IMR-90 (cell line): ENCODE data around the gene PIR. TPM values are rescaled to one million over a fixed set of nuclear protein-coding genes. Genes with fewer than 3 reads are reported as not detected.

ENCODE experiments used
- ATAC-seq: fragments of 200-7000 bp; cut with Tn5 transposase; 2 replicates; pipeline ENCODE4 v1.9.1; 2020; ENCODE audit warnings: low read depth, mild to moderate bottlenecking, moderate library complexity
- BruUV-seq: library from RNA; stranded (reverse); fragments of 400-500 nt; replicated peaks from 2 replicates; lab custom pipeline; 2021; lab: Mats Ljungman, UMichigan
- CTCF ChIA-PET: fragments of 300-600 bp; formaldehyde crosslinking; extraction: SDS; loops from one replicate; lab custom pipeline; 2021; ENCODE audit warnings: antibody characterized with exemption; lab: Yijun Ruan, JAX
- POLR2A ChIA-PET: fragments of 300-600 bp; sonication (Branson Sonifier 250); formaldehyde crosslinking; loops from one replicate; lab custom pipeline; 2022; ENCODE audit warnings: antibody characterized with exemption; ENCODE audit not compliant: unreplicated experiment; lab: Charles Lee
- DNase-seq: peaks from one replicate; pipeline ENCODE4 v3.0.0; 2013
- H2AFZ ChIP-seq: replicated peaks from 2 replicates; pipeline ENCODE3; 2013; ENCODE audit warnings: low read length, mild to moderate bottlenecking; ENCODE audit not compliant: poor library complexity
- H2AK5ac ChIP-seq: 2 replicates; pipeline ENCODE4 v1.6.1; 2013; ENCODE audit warnings: low read depth, low read length, inconsistent platforms
- H2AK9ac ChIP-seq: replicated peaks from 2 replicates; pipeline ENCODE3; 2013; ENCODE audit warnings: mild to moderate bottlenecking, low read depth, low read length, moderate library complexity; ENCODE audit not compliant: poor library complexity
- H2BK120ac ChIP-seq: 2 replicates; pipeline ENCODE4 v1.6.1; 2013; ENCODE audit warnings: low read depth, low read length, inconsistent platforms
- H2BK15ac ChIP-seq: 3 replicates; pipeline ENCODE4 v1.6.1; 2013; ENCODE audit warnings: low read depth, low read length, inconsistent platforms
- H2BK20ac ChIP-seq: 2 replicates; pipeline ENCODE4 v1.6.1; 2013; ENCODE audit warnings: low read depth, mild to moderate bottlenecking, inconsistent platforms, low read length, moderate library complexity
- H2BK5ac ChIP-seq: 2 replicates; pipeline ENCODE4 v1.6.1; 2013; ENCODE audit warnings: mild to moderate bottlenecking, low read depth, low read length, inconsistent platforms; ENCODE audit not compliant: poor library complexity, severe bottlenecking
- H3K14ac ChIP-seq: replicated peaks from 2 replicates; pipeline ENCODE4 v1.6.1; 2013; ENCODE audit warnings: low read depth, low read length, inconsistent platforms
- H3K18ac ChIP-seq: 2 replicates; pipeline ENCODE4 v1.6.1; 2013; ENCODE audit warnings: low read depth, low read length, control low read depth
- H3K23ac ChIP-seq: 2 replicates; pipeline ENCODE4 v1.6.1; 2013; ENCODE audit warnings: low read depth, low read length, inconsistent platforms
- H3K27ac ChIP-seq: 2 replicates; pipeline ENCODE4 v1.5.1; 2013; ENCODE audit warnings: mild to moderate bottlenecking, control low read depth, low read length; ENCODE audit not compliant: insufficient read depth
- H3K27me3 ChIP-seq: 2 replicates; pipeline ENCODE4 v1.6.1; 2013; ENCODE audit warnings: low read length; ENCODE audit not compliant: control insufficient read depth, insufficient read depth
- H3K36me3 ChIP-seq: 2 replicates; pipeline ENCODE4 v1.6.1; 2013; ENCODE audit warnings: low read length, mixed read lengths; ENCODE audit not compliant: control insufficient read depth, insufficient read depth
- H3K4ac ChIP-seq: 2 replicates; pipeline ENCODE4 v1.6.1; 2013; ENCODE audit warnings: low read depth, low read length, inconsistent platforms
- H3K4me1 ChIP-seq: 2 replicates; pipeline ENCODE4 v1.6.1; 2013; ENCODE audit warnings: low read length, mixed read lengths; ENCODE audit not compliant: control insufficient read depth, insufficient read depth
- H3K4me2 ChIP-seq: 2 replicates; pipeline ENCODE4 v1.6.1; 2013; ENCODE audit warnings: low read depth, mild to moderate bottlenecking, control low read depth, low read length, moderate library complexity
- H3K4me3 ChIP-seq: 2 replicates; pipeline ENCODE4 v1.5.1; 2013; ENCODE audit warnings: low read depth, mild to moderate bottlenecking, control low read depth, low read length, moderate library complexity; ENCODE audit not compliant: insufficient read depth
- H3K56ac ChIP-seq: 2 replicates; pipeline ENCODE4 v1.6.1; 2013; ENCODE audit warnings: low read length, inconsistent platforms; ENCODE audit not compliant: insufficient read depth; ENCODE audit errors: extremely low read depth
- H3K79me1 ChIP-seq, 2 experiments: 2 replicates each; pipeline ENCODE4 v1.6.1; 2013; ENCODE audit warnings: low read length in 2 of 2, inconsistent platforms in 1 of 2, low read depth in 1 of 2
- H3K9ac ChIP-seq: 2 replicates; pipeline ENCODE4 v1.6.1; 2013; ENCODE audit warnings: low read depth, low read length, control low read depth
- H3K9me1 ChIP-seq: 2 replicates; pipeline ENCODE4 v1.6.1; 2013; ENCODE audit warnings: low read length, inconsistent platforms; ENCODE audit not compliant: insufficient read depth
- H3K9me3 ChIP-seq: 2 replicates; pipeline ENCODE4 v1.6.1; 2013; ENCODE audit warnings: low read length; ENCODE audit not compliant: control insufficient read depth, insufficient read depth
- H4K20me1 ChIP-seq: 2 replicates; pipeline ENCODE4 v1.6.1; 2013; ENCODE audit warnings: low read length, inconsistent platforms; ENCODE audit not compliant: insufficient read depth
- H4K5ac ChIP-seq: 2 replicates; pipeline ENCODE4 v1.6.1; 2013; ENCODE audit warnings: mild to moderate bottlenecking, low read depth, low read length, control low read depth
- H4K8ac ChIP-seq, 2 experiments: 2 replicates each; pipeline ENCODE4 v1.6.1; 2013; ENCODE audit warnings: low read depth in 2 of 2, low read length in 2 of 2, control low read depth in 1 of 2, inconsistent platforms in 1 of 2
- H4K91ac ChIP-seq: 2 replicates; pipeline ENCODE4 v1.6.1; 2013; ENCODE audit warnings: low read depth, low read length, inconsistent platforms; ENCODE audit not compliant: insufficient read depth
- CHD1 ChIP-seq: IDR thresholded peaks from 2 replicates; pipeline ENCODE4 v1.6.1; 2012; ENCODE audit warnings: low read depth, low read length, improper control_type of control experiment
- CTCF ChIP-seq: conservative IDR thresholded peaks from 2 replicates; pipeline ENCODE4 v1.5.1; 2012; ENCODE audit warnings: mild to moderate bottlenecking, low read depth, low read length, improper control_type of control experiment
- FOS ChIP-seq: fragments of 150-350 bp; IDR thresholded peaks from 2 replicates; pipeline ENCODE4 v1.6.1; 2016; ENCODE audit warnings: low read depth, low read length
- MAFK ChIP-seq: IDR thresholded peaks from 2 replicates; pipeline ENCODE4 v1.6.1; 2012; ENCODE audit warnings: low read depth, low read length, improper control_type of control experiment
- MXI1 ChIP-seq: IDR thresholded peaks from 2 replicates; pipeline ENCODE4 v1.6.1; 2012; ENCODE audit warnings: low read depth, mild to moderate bottlenecking, low read length, moderate library complexity, borderline replicate concordance
- NFE2L2 ChIP-seq: fragments of 150-350 bp; IDR thresholded peaks from 2 replicates; pipeline ENCODE4 v1.6.1; 2016; ENCODE audit warnings: low read depth, mild to moderate bottlenecking, low read length
- RCOR1 ChIP-seq: IDR thresholded peaks from 2 replicates; pipeline ENCODE4 v1.6.1; 2012; ENCODE audit warnings: mild to moderate bottlenecking, low read length, improper control_type of control experiment; ENCODE audit not compliant: insufficient replicate concordance
- WGBS, 2 experiments: methylation state at CpG; one replicate each; pipeline versions ENCODE4 v1.1.5 to v1.1.7; 2013; ENCODE audit warnings: missing lambda C conversion rate in 2 of 2; ENCODE audit not compliant: insufficient read length in 1 of 2; ENCODE audit errors: extremely low coverage in 2 of 2; 5-methylcytosine and 5-hydroxymethylcytosine counted together
- dilution Hi-C: fragments of 300-500 bp; cut with HindIII; formaldehyde crosslinking; loops from one replicate; pipeline ENCODE4 v1.14.3; 2018; ENCODE audit warnings: low sequenced_read_pairs; ENCODE audit not compliant: unreplicated experiment
- in situ Hi-C: fragments of 300-500 bp; cut with MboI; formaldehyde crosslinking; loops from 3 replicates; pipeline ENCODE4 v1.14.3; 2019; ENCODE audit warnings: low sequenced_read_pairs, inconsistent platforms, mixed read lengths
- intact Hi-C: fragments of 100-400 bp; cut with micrococcal nuclease; formaldehyde crosslinking; loops from 2 replicates; pipeline ENCODE4 v1.10.0; 2022
- polyA plus RNA-seq, 3 experiments: library from polyadenylated mRNA; depleted of rRNA; stranded (reverse); fragments of >200 nt; gene quantifications; 2 replicates each; pipeline ENCODE4 v1.2.3, GENCODE V29; 2012; ENCODE audit warnings: low replicate concordance in 1 of 3
- total RNA-seq: library from RNA; depleted of rRNA; stranded (reverse); fragments of >200 nt; gene quantifications from 2 replicates; pipeline ENCODE4 v1.2.3, GENCODE V29; 2012

PIR gene
- total and polyA plus RNA-seq, 2 of the 4 experiments (the other 2 are of a cell fraction) = 5.7 to 8.7 TPM

GRCh38 chrX:15399962-15400391 is 93.2 kb downstream of the PIR start:
- Histone ChIP-seq H3K23ac (no peak overlapping the region), H2AK9ac (no peak overlapping the region), H2BK15ac (no peak overlapping the region), H3K27me3 (no peaks in the 10 kb centered on the region; the same call in 1 of the 2 replicates), H4K5ac (no peak overlapping the region), H3K4me2 (no peak overlapping the region), H3K27ac (no peak overlapping the region), H3K18ac (no peak overlapping the region), H4K20me1 (no peaks in the 10 kb centered on the region), H3K9ac (no peak overlapping the region), H3K4ac (no peak overlapping the region), H3K4me1 (no peaks in the 10 kb centered on the region; the same call in 1 of the 2 replicates), H3K56ac (no peak overlapping the region), H2AK5ac (no peak overlapping the region), H3K9me1 (no peaks in the 10 kb centered on the region; the same call in 1 of the 2 replicates), H3K79me1 (no peaks in the 10 kb centered on the region), H4K91ac (no peak overlapping the region), H2AFZ (no peak overlapping the region), H2BK20ac (no peak overlapping the region), H2BK5ac (no peak overlapping the region), H3K4me3 (no peak overlapping the region), H4K8ac (no peak overlapping the region), H3K36me3 (no peaks in the 10 kb centered on the region), H3K14ac (no peak overlapping the region), H3K9me3 (no peaks in the 10 kb centered on the region), H2BK120ac (no peak overlapping the region)
- no TSS peak for BruUV-seq
- TF ChIP-seq FOS (no peak), MAFK (no peak), CTCF (no peak), CHD1 (no peak), RCOR1 (no peak), NFE2L2 (no peak), MXI1 (no peak)
- no CpG with 5 or more reads among the region's 3 CpGs for WGBS, 2 experiments
- POLR2A ChIA-PET = no interaction called here
- dilution Hi-C loops = no loop called here
- no peak for ATAC-seq
- DNase-seq = no peak
- intact Hi-C loops = loop anchor here (5.0 kb wide), 1 partner anchor 67 kb away; no protein-coding TSS in a partner anchor
- CTCF ChIA-PET = interaction anchor here (0.9 kb wide), 1 partner anchor 16 kb away, joined by 3 read pairs; the partner anchor contains the start of gene VEGFD
- in situ Hi-C loops = no loop called here
